Sigmoid colon (tissue), 7 donors: ENCODE results near the gene GRB10. TPM values are rescaled to one million over a fixed set of nuclear protein-coding genes. Genes with fewer than 3 reads are reported as not detected.

Source experiments
- DNase-seq: peaks from one replicate; pipeline ENCODE4 v3.0.0-alpha.2; 2019
- H3K27ac ChIP-seq, 4 donors: fragments of 200-600 bp; sonication (generic); one replicate each; pipeline ENCODE4 v1.5.1; 2016 to 2019; ENCODE audit warnings: mild to moderate bottlenecking in 1 of 4
- H3K27me3 ChIP-seq, 3 donors: fragments of 200-600 bp; sonication (generic); one replicate each; pipeline ENCODE4 v1.5.1; 2019; ENCODE audit warnings: mild to moderate bottlenecking in 1 of 3
- H3K36me3 ChIP-seq, 4 donors: fragments of 200-600 bp; sonication (generic); one replicate each; pipeline ENCODE4 v1.5.1; 2016 to 2019
- H3K4me1 ChIP-seq, 4 donors: fragments of 200-600 bp; sonication (generic); one replicate each; pipeline ENCODE4 v1.5.1; 2017 to 2019
- H3K4me3 ChIP-seq, 4 donors: fragments of 200-600 bp; sonication (generic); one replicate each; pipeline ENCODE4 v1.5.1; 2017 to 2019; ENCODE audit warnings: mild to moderate bottlenecking in 2 of 4, moderate library complexity in 1 of 4
- H3K9me3 ChIP-seq, 4 donors: fragments of 200-600 bp in 3 of 4; sonication (generic) in 3 of 4; one replicate each; pipeline versions ENCODE4 v1.5.1 to v1.6.1; 2013 to 2019
- CTCF ChIP-seq, 4 experiments: fragments of 450-650 bp in 3 of 4; fragments of 200-600 bp in 1 of 4; IDR thresholded peaks; one replicate each; pipeline ENCODE4 v1.5.1; 2016 to 2019; ENCODE audit warnings: antibody characterized with exemption in 4 of 4, mild to moderate bottlenecking in 3 of 4, moderate library complexity in 2 of 4
- EP300 ChIP-seq, 4 donors: sonication (generic); formaldehyde crosslinking; IDR thresholded peaks; one replicate each; pipeline ENCODE4 v1.6.1; 2017; ENCODE audit warnings: antibody characterized with exemption in 4 of 4
- POLR2A ChIP-seq, 2 donors: fragments of 450-650 bp; IDR thresholded peaks; one replicate each; pipeline ENCODE4 v1.6.1; 2016; ENCODE audit warnings: antibody characterized with exemption in 2 of 2, mild to moderate bottlenecking in 2 of 2, moderate library complexity in 2 of 2
- POLR2AphosphoS5 ChIP-seq, 4 donors: sonication (generic); formaldehyde crosslinking; IDR thresholded peaks; one replicate each; pipeline ENCODE4 v1.6.1; 2017; ENCODE audit warnings: antibody characterized with exemption in 4 of 4
- WGBS, 2 donors: extraction: QIAGEN DNeasy Blood & Tissue Kit; methylation state at CpG; one replicate each; pipeline ENCODE4 v1.1.7; 2013; 5-methylcytosine and 5-hydroxymethylcytosine counted together
- intact Hi-C: fragments of 100-400 bp; cut with DNase I; formaldehyde crosslinking; loops from one replicate; pipeline ENCODE4 v1.15.1; 2023
- polyA plus RNA-seq, 3 donors: library from polyadenylated mRNA; stranded (reverse); fragments of 200-250 nt; gene quantifications; one replicate each; pipeline ENCODE4 v1.2.3, GENCODE V29; 2013
- total RNA-seq, 4 donors: library from RNA; depleted of rRNA; stranded (reverse); fragments of >200 nt; gene quantifications; one replicate each; pipeline ENCODE4 v1.1.0, GENCODE V29; 2016
- donor health status: healthy with polysubstance abuse.
- donor health status: Bipolar disorder and iron deficiency.
- donor health status: healthy.

GRB10 gene
- total and polyA plus RNA-seq, 7 donors: 2.1 to 83.6 (median 49.2) TPM

DNA sequence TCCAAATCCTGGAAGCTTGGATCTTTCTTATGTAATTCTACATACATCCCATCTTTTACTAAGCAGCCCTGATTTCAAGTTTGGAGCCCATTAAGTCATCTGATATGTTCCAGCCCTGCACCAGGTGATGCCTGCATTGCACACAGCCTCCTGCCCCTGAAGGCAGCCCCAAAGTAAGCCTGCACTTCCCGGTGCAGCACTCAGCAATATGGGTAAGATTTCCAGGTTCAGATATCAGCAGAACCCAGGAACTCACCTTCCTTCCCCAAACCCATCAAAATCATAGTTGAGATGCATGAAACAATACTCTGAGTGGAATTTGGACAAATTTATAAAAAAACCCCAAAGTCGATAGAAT, 217.2 kb downstream of the GRB10 start:
- DNase-seq: no peak
- H3K4me1 ChIP-seq: peaks cover 0 to 4% (median 0%) of the 10 kb centered on the region in 4 donors
- WGBS, 2 donors: 16 to 58% methylated on average over 2 of the region's 2 CpGs
- TF ChIP-seq POLR2AphosphoS5 (IDR thresholded peaks at IDR 0.05) (no peak), CTCF (IDR thresholded peaks at IDR 0.05) (no peak), POLR2A (IDR thresholded peaks at IDR 0.05) (no peak), EP300 (IDR thresholded peaks at IDR 0.05) (no peak)
- no peaks in the 10 kb centered on the region for H3K36me3 ChIP-seq
- H3K4me3 ChIP-seq: no peak overlapping the region
- intact Hi-C loops: no loop called here
- no peak overlapping the region for H3K27ac ChIP-seq
- H3K9me3 ChIP-seq: no peaks in the 10 kb centered on the region
- H3K27me3 ChIP-seq: no peaks in the 10 kb centered on the region

DNA sequence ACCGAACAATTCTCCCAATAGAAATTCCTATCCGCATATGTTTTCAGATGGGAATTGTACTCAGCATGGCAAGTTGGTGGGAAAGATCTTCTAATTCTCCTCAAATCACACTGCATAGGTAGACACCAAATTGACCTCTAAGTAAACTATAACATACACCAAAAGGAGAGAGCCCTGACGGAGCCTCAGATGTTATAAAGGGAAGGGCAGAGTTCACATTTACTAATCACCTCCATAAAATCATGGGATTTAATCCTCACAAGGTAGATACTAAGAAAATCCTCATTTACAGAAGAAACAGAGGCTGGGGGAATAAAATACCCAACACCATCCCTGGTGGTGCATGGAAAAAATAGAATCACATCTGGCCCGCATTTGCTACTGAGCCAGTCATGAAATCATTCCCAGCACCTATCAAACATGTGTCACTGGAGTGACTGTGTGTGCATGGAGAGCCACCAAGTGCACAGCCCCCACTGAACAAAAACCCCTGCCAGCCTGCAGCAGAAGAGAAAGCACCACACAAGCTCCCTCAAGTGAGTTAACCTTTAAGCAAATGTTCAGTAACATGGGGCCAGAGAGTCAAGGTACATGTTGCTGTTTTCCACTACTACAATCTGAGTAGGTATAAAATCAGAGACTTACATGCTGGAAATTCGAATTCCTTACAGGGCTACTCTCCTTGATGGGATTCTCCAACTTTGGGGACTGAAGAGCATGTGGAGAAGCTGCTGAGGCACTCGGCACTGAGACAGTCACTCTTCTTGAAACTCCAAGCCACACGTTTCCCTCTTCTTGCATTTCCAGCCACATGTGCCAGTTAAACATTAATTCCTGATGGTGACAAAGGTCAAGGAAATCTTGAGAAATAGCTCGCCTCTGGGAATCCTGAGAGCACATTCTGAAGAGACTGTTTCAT, 217.8 kb downstream of the GRB10 start, which contains the start of gene DDC:
TSS of gene DDC (minus strand) at position 766 of the 919 bp plus-strand sequence. CDS start 21,320 bp downstream, outside the sequence.
- Histone ChIP-seq H3K27ac (no peak within 1 kb of the TSS), H3K4me1 (peaks cover 0 to 4% (median 0%) of the 10 kb centered on the region in 4 donors), H3K9me3 (no peaks in the 10 kb centered on the region), H3K4me3 (no peak within 1 kb of the TSS), H3K36me3 (no peaks in the 10 kb centered on the region), H3K27me3 (no peaks in the 10 kb centered on the region)
- no peak for DNase-seq
- intact Hi-C loops: no loop called here
- WGBS, 2 donors: 16 to 59% methylated on average over 8 of the region's 8 CpGs
- TF ChIP-seq CTCF (IDR thresholded peaks at IDR 0.05) (no peak), POLR2A (IDR thresholded peaks at IDR 0.05) (no peak), POLR2AphosphoS5 (IDR thresholded peaks at IDR 0.05) (no peak), EP300 (IDR thresholded peaks at IDR 0.05) (no peak)

DNA sequence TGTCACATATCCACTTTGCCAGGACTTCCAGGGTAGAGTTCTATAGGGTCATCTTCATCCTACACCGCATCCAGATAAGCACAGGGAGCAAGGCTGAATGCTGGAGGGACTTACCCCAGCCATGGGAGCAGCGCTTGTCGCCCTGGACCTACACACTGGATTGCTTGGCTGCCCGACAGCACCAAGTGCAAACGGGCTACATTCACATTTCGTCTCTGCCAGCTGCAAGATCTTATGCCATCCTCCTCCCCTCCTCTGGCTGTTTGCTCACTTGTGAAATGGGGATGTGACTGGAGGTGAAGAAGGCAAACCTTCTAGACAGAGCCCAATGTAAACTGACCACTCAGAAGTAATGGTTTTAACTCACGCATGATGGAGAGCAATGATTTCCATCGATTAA, 218.5 kb downstream of the GRB10 start:
- intact Hi-C loops: no loop called here
- H3K9me3 ChIP-seq: no peaks in the 10 kb centered on the region
- H3K27me3 ChIP-seq: peaks cover 0 to 3% (median 0%) of the 10 kb centered on the region in 3 donors
- H3K4me3 ChIP-seq: no peak overlapping the region
- no peak overlapping the region for H3K27ac ChIP-seq
- 15 to 74% methylated on average over 8 of the region's 8 CpGs for WGBS, 2 donors
- DNase-seq: no peak
- no peaks in the 10 kb centered on the region for H3K36me3 ChIP-seq
- TF ChIP-seq EP300 (IDR thresholded peaks at IDR 0.05) (no peak), POLR2AphosphoS5 (IDR thresholded peaks at IDR 0.05) (no peak), POLR2A (IDR thresholded peaks at IDR 0.05) (no peak), CTCF (IDR thresholded peaks at IDR 0.05) (no peak)
- H3K4me1 ChIP-seq: peaks cover 0 to 4% (median 0%) of the 10 kb centered on the region in 4 donors

DNA sequence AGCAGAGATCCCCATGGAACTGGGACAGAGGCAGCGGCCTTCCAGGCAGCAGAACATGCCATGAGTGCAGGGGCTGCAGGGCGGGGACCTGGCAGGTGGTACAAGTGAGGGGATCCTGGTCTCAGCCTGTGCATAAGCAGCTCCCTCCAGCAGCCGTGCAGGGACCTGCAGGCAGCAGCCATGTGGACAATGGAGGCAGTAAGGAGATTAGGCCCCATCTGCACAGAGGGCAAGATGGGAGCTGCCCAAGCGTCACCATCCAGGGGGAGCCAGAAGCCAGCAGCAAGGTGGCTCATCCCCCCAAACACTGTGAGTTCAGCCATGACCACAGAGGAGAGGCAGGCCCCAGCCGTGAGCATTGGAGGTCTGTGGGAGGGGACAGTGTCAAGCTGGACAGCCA, 220.6 kb downstream of the GRB10 start:
- DNase-seq: no peak
- H3K4me3 ChIP-seq: no peak overlapping the region
- peaks cover 0 to 5% (median 0%) of the 10 kb centered on the region in 3 donors for H3K27me3 ChIP-seq
- H3K4me1 ChIP-seq: peaks cover 0 to 4% (median 0%) of the 10 kb centered on the region in 4 donors
- intact Hi-C loops: no loop called here
- WGBS, 2 donors: 83 to 86% methylated on average over 5 of the region's 5 CpGs
- H3K9me3 ChIP-seq: no peaks in the 10 kb centered on the region
- TF ChIP-seq POLR2A (IDR thresholded peaks at IDR 0.05) (no peak), EP300 (IDR thresholded peaks at IDR 0.05) (no peak), POLR2AphosphoS5 (IDR thresholded peaks at IDR 0.05) (no peak), CTCF (IDR thresholded peaks at IDR 0.05) (no peak)
- H3K27ac ChIP-seq: no peak overlapping the region
- H3K36me3 ChIP-seq: no peaks in the 10 kb centered on the region
